HG02973 (cell line): ENCODE results near the gene IFI35.
"Not testable (repeated sequence)": the region's sequence is repeated elsewhere in the genome, so short reads cannot be mapped to it uniquely, and the experiment has no call there.

Experiments
- ATAC-seq: cut with Tn5 transposase; IDR thresholded peaks from one replicate; pipeline ENCODE4 v1.9.1; 2021; ENCODE audit warnings: moderate library complexity; ENCODE audit not compliant: unreplicated experiment

The IFI35 gene

GRCh38 chr17:43044024-43044423 lies 37.4 kb downstream of the IFI35 start:
- no peak for ATAC-seq

DNA sequence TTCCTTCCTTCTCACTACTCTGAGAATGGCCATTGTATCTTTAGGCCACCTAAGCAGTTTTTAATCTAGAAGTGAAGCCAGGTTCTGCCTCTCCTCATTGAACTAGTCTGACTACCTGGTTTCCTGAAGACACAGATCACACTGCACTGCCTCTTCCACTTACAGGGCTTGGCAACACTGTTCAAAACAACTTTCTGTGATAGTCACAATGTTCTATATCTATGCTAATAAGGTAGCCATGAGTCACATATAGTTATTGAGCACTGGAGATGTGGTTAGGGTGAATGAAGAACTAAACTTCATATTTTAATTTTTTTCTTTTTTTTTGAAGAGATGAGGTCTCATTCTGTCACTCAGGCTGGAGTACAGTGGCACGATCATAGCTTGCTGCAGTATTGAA lies 45.4 kb downstream of the IFI35 start:
- ATAC-seq = no peak

DNA sequence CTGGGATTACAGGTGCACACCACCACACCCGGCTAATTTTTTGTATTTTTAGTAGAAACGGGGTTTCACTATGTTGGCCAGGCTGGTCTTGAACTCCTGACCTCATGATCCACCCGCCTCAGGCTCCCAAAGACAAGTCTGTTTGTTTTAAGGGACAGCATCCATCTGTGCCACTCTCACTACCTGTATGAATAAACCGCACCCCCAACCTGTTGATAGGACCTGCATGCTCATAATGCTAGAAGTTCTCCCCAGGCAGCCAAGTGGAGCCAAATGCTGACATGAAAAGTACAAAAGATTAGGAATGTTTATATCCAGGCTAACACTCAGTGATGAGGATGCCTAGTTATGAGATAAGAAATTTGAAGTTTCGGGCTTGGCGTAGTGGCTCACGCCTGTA lies 46.4 kb downstream of the IFI35 start:
- not testable (repeated sequence) for ATAC-seq

GRCh38 chr17:43056051-43056450 lies 49.5 kb downstream of the IFI35 start:
- ATAC-seq = no peak

DNA sequence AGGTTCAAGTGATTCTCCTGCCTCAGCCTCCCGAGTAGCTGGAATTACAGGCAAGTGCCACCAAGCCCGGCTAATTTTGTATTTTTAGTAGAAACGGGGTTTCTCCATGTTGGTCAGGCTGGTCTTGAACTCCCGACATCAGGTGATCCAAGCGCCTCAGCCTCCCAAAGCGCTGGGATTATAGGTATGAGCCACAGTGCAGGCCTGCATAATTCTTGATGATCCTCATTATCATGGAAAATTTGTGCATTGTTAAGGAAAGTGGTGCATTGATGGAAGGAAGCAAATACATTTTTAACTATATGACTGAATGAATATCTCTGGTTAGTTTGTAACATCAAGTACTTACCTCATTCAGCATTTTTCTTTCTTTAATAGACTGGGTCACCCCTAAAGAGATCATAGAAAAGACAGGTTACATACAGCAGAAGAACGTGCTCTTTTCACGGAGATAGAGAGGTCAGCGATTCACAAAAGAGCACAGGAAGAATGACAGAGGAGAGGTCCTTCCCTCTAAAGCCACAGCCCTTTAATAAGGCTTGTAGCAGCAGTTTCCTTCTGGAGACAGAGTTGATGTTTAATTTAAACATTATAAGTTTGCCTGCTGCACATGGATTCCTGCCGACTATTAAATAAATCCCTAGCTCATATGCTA lies 56.5 kb downstream of the IFI35 start:
- ATAC-seq = no peak
